ENCODE measurements around the gene ATP1A2. TPM values are rescaled to one million over a fixed set of nuclear protein-coding genes. Genes with fewer than 3 reads are reported as not detected.

Gene ATP1A2
- total and polyA plus RNA-seq, 3 donors from 2014 or later, result 13.2 to 27.9 (median 14.2) TPM

DNA sequence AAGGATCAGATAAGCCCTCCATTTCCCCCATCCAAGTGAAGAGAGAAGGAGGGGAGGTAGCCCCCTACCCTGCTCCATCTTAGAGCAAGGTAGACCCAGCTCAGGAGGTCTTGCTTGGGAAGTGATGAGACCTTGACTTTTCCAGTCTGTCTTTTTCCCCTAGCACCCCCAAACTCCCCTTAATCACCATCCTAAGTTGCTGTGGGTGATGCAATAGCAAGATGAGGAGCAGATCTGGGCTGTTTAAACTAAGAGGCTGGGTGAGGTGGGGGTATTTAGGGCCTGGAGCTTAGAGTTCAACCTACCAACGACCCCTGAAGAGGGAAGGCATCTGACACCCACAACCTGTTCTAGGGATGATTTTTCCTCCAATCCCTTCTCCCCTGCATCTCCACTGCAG lies 1.7 kb downstream of the ATP1A2 start:
- 10 to 21% methylated on average over 1 of the region's 1 CpG for WGBS, 2 donors
- intact Hi-C loops (cut with DNase I; ENCODE audit: low total_unique reads), result no loop called here
- no peak overlapping the region for H3K27ac ChIP-seq
- H3K4me1 ChIP-seq, result peaks cover 52% of the 10 kb centered on the region
- H3K4me3 ChIP-seq, result peak overlapping the region in 1 of 2 donors; percentile 48
- no peak for DNase-seq
- H3K9me3 ChIP-seq, result no peaks in the 10 kb centered on the region
- no peaks in the 10 kb centered on the region for H3K36me3 ChIP-seq (ENCODE audit: low read depth, missing control alignments)
- H3K27me3 ChIP-seq, result no peaks in the 10 kb centered on the region
- TF ChIP-seq, protein P1, sequence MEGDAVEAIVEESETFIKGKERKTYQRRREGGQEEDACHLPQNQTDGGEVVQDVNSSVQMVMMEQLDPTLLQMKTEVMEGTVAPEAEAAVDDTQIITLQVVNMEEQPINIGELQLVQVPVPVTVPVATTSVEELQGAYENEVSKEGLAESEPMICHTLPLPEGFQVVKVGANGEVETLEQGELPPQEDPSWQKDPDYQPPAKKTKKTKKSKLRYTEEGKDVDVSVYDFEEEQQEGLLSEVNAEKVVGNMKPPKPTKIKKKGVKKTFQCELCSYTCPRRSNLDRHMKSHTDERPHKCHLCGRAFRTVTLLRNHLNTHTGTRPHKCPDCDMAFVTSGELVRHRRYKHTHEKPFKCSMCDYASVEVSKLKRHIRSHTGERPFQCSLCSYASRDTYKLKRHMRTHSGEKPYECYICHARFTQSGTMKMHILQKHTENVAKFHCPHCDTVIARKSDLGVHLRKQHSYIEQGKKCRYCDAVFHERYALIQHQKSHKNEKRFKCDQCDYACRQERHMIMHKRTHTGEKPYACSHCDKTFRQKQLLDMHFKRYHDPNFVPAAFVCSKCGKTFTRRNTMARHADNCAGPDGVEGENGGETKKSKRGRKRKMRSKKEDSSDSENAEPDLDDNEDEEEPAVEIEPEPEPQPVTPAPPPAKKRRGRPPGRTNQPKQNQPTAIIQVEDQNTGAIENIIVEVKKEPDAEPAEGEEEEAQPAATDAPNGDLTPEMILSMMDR (IDR thresholded peaks at IDR 0.05), result no peak
- TF ChIP-seq POLR2A (IDR thresholded peaks at IDR 0.05), result no peak

DNA sequence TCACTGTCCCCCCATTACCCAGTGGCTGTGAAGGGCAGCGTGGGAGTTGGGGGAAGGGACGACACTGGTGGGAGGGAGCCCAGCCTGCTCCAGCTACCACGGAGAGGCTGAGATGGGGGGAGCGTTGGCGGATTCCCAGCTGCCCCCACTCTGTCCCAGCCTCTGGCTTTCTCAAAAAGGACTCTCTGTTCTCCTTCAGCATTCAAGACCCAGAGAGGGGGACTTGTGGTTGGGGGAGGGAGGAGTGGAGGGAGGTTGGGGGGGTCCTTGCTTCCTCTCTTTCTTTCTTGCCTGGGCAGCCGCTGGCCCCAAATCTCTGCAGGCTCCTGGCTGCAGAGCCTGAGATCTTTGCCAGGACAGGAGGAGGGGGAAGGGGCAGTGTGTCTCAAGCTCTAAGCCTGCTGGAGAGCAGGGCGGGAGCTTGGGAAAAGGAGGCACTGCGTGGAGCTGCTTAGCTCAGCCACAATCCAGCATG lies 2.2 kb downstream of the ATP1A2 start:
- H3K27ac ChIP-seq, result no peak overlapping the region
- no peaks in the 10 kb centered on the region for H3K36me3 ChIP-seq (ENCODE audit: low read depth, missing control alignments)
- intact Hi-C loops (cut with DNase I; ENCODE audit: low total_unique reads), result no loop called here
- TF ChIP-seq, protein P1 (IDR thresholded peaks at IDR 0.05), result no peak
- TF ChIP-seq POLR2A (IDR thresholded peaks at IDR 0.05), result no peak
- 29 to 34% methylated on average over 7 to 8 of the region's 8 CpGs for WGBS, 2 donors
- peak; percentile 84 for DNase-seq
- peaks cover 48% of the 10 kb centered on the region for H3K4me1 ChIP-seq
- H3K4me3 ChIP-seq, result peak overlapping the region in 1 of 2 donors; percentile 48
- no peaks in the 10 kb centered on the region for H3K9me3 ChIP-seq
- no peaks in the 10 kb centered on the region for H3K27me3 ChIP-seq

DNA sequence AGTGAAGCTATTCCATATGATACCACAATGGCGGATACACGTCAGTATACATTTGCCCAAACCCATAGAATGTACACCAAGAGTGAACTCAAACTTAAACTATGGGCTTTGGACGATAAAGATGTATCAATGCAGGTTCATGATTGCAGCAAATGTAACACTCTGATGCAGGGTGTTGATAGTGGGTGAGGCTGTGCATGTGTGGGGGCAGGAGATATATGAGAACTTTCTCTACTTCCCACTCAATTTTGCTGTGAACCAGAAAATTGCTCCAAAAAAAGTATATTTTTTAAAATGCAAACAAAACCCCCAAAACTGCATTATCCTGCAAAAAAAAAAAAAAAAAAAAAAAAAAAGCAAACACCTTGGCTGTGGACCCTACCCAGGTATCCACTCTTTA lies 3.4 kb downstream of the ATP1A2 start:
- Histone ChIP-seq H3K4me1 (peaks cover 38% of the 10 kb centered on the region), H3K36me3 (ENCODE audit: low read depth, missing control alignments) (no peaks in the 10 kb centered on the region), H3K27ac (no peak overlapping the region), H3K9me3 (no peaks in the 10 kb centered on the region), H3K4me3 (no peak overlapping the region), H3K27me3 (no peaks in the 10 kb centered on the region)
- TF ChIP-seq, protein P1 (IDR thresholded peaks at IDR 0.05), result no peak
- no peak for TF ChIP-seq POLR2A (IDR thresholded peaks at IDR 0.05)
- intact Hi-C loops (cut with DNase I; ENCODE audit: low total_unique reads), result no loop called here
- 49 to 74% methylated on average over 3 of the region's 3 CpGs for WGBS, 2 donors
- DNase-seq, result no peak

DNA sequence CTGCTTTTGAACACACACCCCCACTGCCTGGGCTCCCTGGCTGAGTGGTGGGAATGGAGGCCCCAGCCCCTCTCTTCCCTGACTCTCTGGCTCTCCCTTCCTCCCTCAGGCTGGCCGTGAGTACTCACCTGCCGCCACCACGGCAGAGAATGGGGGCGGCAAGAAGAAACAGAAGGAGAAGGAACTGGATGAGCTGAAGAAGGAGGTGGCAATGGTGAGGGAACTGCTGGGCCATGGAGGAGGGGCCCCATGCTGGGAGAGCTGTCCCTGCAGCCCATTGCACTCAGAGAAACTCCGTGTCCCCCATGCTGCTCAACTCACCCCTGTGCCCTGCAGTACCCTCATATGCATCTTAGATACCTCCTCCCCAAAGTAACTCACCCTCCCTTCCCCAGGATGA lies 5.2 kb downstream of the ATP1A2 start:
- 75 to 90% methylated on average over 4 to 5 of the region's 5 CpGs for WGBS, 2 donors

DNA sequence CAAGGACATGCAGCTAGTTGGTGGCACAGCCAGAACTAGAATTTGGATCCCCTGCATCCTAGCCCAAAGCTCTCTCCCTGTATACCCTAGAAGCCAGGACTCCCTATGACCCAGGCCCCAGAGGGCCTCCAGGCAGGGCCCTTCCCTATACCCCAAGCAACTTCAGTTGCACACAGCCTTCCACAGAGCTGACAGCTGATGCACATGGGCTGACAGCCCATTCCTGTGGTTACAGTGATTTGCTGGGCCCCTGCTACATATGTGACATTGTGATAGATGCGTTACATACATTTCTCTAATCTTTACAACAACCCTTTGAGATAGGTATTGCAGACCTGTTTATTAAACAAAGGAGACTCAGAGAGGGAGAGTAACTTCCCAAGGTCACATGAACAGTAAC lies 5.8 kb downstream of the ATP1A2 start:
- intact Hi-C loops (cut with DNase I; ENCODE audit: low total_unique reads), result no loop called here
- Histone ChIP-seq H3K27ac (no peak overlapping the region), H3K9me3 (no peaks in the 10 kb centered on the region), H3K27me3 (no peaks in the 10 kb centered on the region), H3K36me3 (ENCODE audit: low read depth, missing control alignments) (no peaks in the 10 kb centered on the region), H3K4me3 (no peak overlapping the region), H3K4me1 (peaks cover 26% of the 10 kb centered on the region)
- no peak for TF ChIP-seq POLR2A (IDR thresholded peaks at IDR 0.05)
- TF ChIP-seq, protein P1 (IDR thresholded peaks at IDR 0.05), result no peak
- DNase-seq, result no peak
- WGBS, 2 donors, result 67 to 83% methylated on average over 1 of the region's 1 CpG

More for the DNA sequence above, 5.2 kb downstream of the ATP1A2 start:
- Histone ChIP-seq H3K4me1 (peaks cover 26% of the 10 kb centered on the region), H3K27ac (no peak overlapping the region), H3K9me3 (no peaks in the 10 kb centered on the region), H3K4me3 (no peak overlapping the region), H3K27me3 (no peaks in the 10 kb centered on the region), H3K36me3 (ENCODE audit: low read depth, missing control alignments) (no peaks in the 10 kb centered on the region)
- no peak for DNase-seq
- TF ChIP-seq, protein P1 (IDR thresholded peaks at IDR 0.05), result no peak
- no peak for TF ChIP-seq POLR2A (IDR thresholded peaks at IDR 0.05)
- intact Hi-C loops (cut with DNase I; ENCODE audit: low total_unique reads), result no loop called here
